Type B pancreatic cell (in vitro differentiated cells): Measurements from ENCODE around the gene COL9A3. TPM values are rescaled to one million over a fixed set of nuclear protein-coding genes. Genes with fewer than 3 reads are reported as not detected.

Experiments
- DNase-seq: peaks from one replicate; pipeline ENCODE4 v3.0.0; 2021; ENCODE audit warnings: mixed read lengths; ENCODE audit not compliant: unreplicated experiment; ENCODE audit errors: extremely low spot score
- H3K27ac Mint-ChIP-seq: 2 replicates; pipeline ENCODE4 v1.8.0; 2021; ENCODE audit warnings: mild to moderate bottlenecking, mixed read lengths
- H3K27me3 Mint-ChIP-seq: 2 replicates; pipeline ENCODE4 v1.8.0; 2021; ENCODE audit warnings: mixed read lengths
- H3K36me3 Mint-ChIP-seq: 2 replicates; pipeline ENCODE4 v1.8.0; 2021; ENCODE audit warnings: mixed read lengths
- H3K4me1 Mint-ChIP-seq: one replicate; pipeline ENCODE4 v1.8.0; 2021; ENCODE audit warnings: mixed read lengths; ENCODE audit not compliant: unreplicated experiment
- H3K4me3 Mint-ChIP-seq: 2 replicates; pipeline ENCODE4 v1.8.0; 2021; ENCODE audit warnings: mild to moderate bottlenecking, mixed read lengths
- H3K9me3 Mint-ChIP-seq: 2 replicates; pipeline ENCODE4 v1.8.0; 2021; ENCODE audit warnings: mixed read lengths
- CTCF ChIP-seq: fragments of 200-600 bp; sonication (generic); conservative IDR thresholded peaks from 2 replicates; pipeline ENCODE4 v1.5.0; 2021; ENCODE audit warnings: antibody characterized with exemption, mild to moderate bottlenecking
- total RNA-seq: library from RNA; stranded (reverse); gene quantifications from 2 replicates; pipeline ENCODE4 v1.2.1, GENCODE V29; 2021; ENCODE audit warnings: low replicate concordance

Gene COL9A3
- total RNA-seq, 1 donor from 2014 or later: 21.2 TPM

GRCh38 chr20:62860391-62860923 lies 43.6 kb downstream of the COL9A3 start:
- Mint-ChIP-seq H3K36me3 (peaks cover 19% of the 10 kb centered on the region), H3K27ac (peak overlapping the region; percentile 36), H3K4me1 (peaks cover 20% of the 10 kb centered on the region), H3K4me3 (peak overlapping the region; percentile 85), H3K27me3 (peaks cover 18% of the 10 kb centered on the region), H3K9me3 (no peaks in the 10 kb centered on the region)
- no peak for DNase-seq
- no peak for TF ChIP-seq CTCF

GRCh38 chr20:62860924-62861691 lies 44.3 kb downstream of the COL9A3 start:
- Mint-ChIP-seq H3K27ac (no peak overlapping the region), H3K4me1 (peaks cover 20% of the 10 kb centered on the region), H3K4me3 (no peak overlapping the region), H3K36me3 (peaks cover 19% of the 10 kb centered on the region), H3K9me3 (no peaks in the 10 kb centered on the region), H3K27me3 (peaks cover 18% of the 10 kb centered on the region)
- DNase-seq: no peak
- TF ChIP-seq CTCF: no peak

- H3K9me3 Mint-ChIP-seq: no peaks in the 10 kb centered on the region
- no peak for TF ChIP-seq CTCF
- H3K4me3 Mint-ChIP-seq: peak within 1 kb of the TSS; percentile 85
- H3K27ac Mint-ChIP-seq: no peak within 1 kb of the TSS
- peaks cover 19% of the 10 kb centered on the region for H3K36me3 Mint-ChIP-seq
- peaks cover 20% of the 10 kb centered on the region for H3K4me1 Mint-ChIP-seq
- H3K27me3 Mint-ChIP-seq: peaks cover 18% of the 10 kb centered on the region
- peak; percentile 98 for DNase-seq
Measured at GRCh38 chr20:62861726-62862336, 45.0 kb downstream of the COL9A3 start, which contains the start of gene TCFL5. Gene TCFL5 (minus strand): TSS chr20:62861822. CDS start chr20:62861670, 152 bp downstream.

- Mint-ChIP-seq H3K4me3 (no peak overlapping the region), H3K36me3 (peaks cover 5% of the 10 kb centered on the region), H3K27ac (no peak overlapping the region), H3K9me3 (no peaks in the 10 kb centered on the region), H3K4me1 (peaks cover 17% of the 10 kb centered on the region), H3K27me3 (peaks cover 23% of the 10 kb centered on the region)
- DNase-seq: no peak
- no peak for TF ChIP-seq CTCF
Measured at GRCh38 chr20:62864207-62864606, 47.4 kb downstream of the COL9A3 start.

GRCh38 chr20:62872184-62872847 lies 55.5 kb downstream of the COL9A3 start:
- TF ChIP-seq CTCF: no peak
- DNase-seq: no peak

More at GRCh38 chr20:62872184-62872847, 55.5 kb downstream of the COL9A3 start:
- Mint-ChIP-seq H3K4me3 (no peak overlapping the region), H3K36me3 (no peaks in the 10 kb centered on the region), H3K4me1 (peaks cover 19% of the 10 kb centered on the region), H3K27ac (no peak overlapping the region), H3K27me3 (peaks cover 9% of the 10 kb centered on the region), H3K9me3 (no peaks in the 10 kb centered on the region)
